ENCODE results near the gene WWOX.

WWOX gene

DNA sequence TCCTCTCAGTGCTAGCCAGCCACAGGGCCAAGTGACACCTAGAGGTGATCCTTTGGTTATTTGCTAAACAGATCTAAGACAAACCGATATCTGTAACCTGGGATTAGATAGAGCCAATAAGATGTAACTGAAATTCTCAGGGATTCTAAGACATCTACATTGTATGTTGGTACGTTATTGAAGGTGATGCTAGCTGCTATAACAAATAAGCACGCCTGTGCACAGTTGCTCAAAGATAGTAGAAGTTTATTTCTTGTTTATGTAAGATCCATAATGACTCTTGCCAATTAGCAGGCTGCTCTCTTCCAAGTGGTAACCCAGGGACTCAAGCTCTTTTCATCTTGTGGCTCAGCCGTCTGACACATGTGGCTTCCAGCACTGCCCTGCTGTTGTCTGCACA lies 370.3 kb downstream of the WWOX start:
- H3K9ac ChIP-seq (ENCODE audit: low read length), result no peak overlapping the region
- no peak overlapping the region for H2AFZ ChIP-seq (ENCODE audit: insufficient read depth, low read length, poor library complexity)
- DNase-seq, result no peak
- no peak overlapping the region for H3K4me2 ChIP-seq (ENCODE audit: low read length)
- H3K9me3 ChIP-seq (ENCODE audit: insufficient read depth, low read depth, low read length), result no peaks in the 10 kb centered on the region
- no peak overlapping the region for H4K12ac ChIP-seq (ENCODE audit: low read depth, low read length)
- no peaks in the 10 kb centered on the region for H3K79me1 ChIP-seq (ENCODE audit: low read length)
- no peak overlapping the region for H4K91ac ChIP-seq (ENCODE audit: low read depth, low read length)
- no CpG with 5 or more reads among the region's 4 CpGs for WGBS (ENCODE audit: extremely low coverage, insufficient coverage, insufficient read length)
- no peak overlapping the region for H2BK5ac ChIP-seq (ENCODE audit: low read depth, low read length, poor library complexity)
- no peak overlapping the region for H2BK120ac ChIP-seq (ENCODE audit: insufficient read depth, low read length, poor library complexity)
- no peak overlapping the region for H3K4me3 ChIP-seq (ENCODE audit: low read depth, low read length)
- no peak overlapping the region for H3K4ac ChIP-seq (ENCODE audit: low read depth, low read length)
- H4K8ac ChIP-seq (ENCODE audit: low read depth, low read length), result no peak overlapping the region
- no peaks in the 10 kb centered on the region for H3K27me3 ChIP-seq (ENCODE audit: insufficient read depth, low read length)
- no peaks in the 10 kb centered on the region for H3K79me2 ChIP-seq (ENCODE audit: control insufficient read depth, insufficient read depth, low read length, poor library complexity)
- no peak overlapping the region for H2AK5ac ChIP-seq (ENCODE audit: low read length)
- no peak overlapping the region for H3K23ac ChIP-seq (ENCODE audit: low read length)
- H3K36me3 ChIP-seq (ENCODE audit: control insufficient read depth in 1 of 2, insufficient read depth in 2 of 2, low read length in 2 of 2), result no peaks in the 10 kb centered on the region
- H2BK12ac ChIP-seq (ENCODE audit: low read length), result no peak overlapping the region
- H3K14ac ChIP-seq (ENCODE audit: low read length), result no peak overlapping the region
- no peak overlapping the region for H3K27ac ChIP-seq (ENCODE audit: low read depth, low read length)
- H3K18ac ChIP-seq (ENCODE audit: low read length), result no peak overlapping the region
- no peaks in the 10 kb centered on the region for H3K4me1 ChIP-seq (ENCODE audit: control insufficient read depth in 1 of 2, insufficient read depth in 2 of 2, low read length in 2 of 2)

DNA sequence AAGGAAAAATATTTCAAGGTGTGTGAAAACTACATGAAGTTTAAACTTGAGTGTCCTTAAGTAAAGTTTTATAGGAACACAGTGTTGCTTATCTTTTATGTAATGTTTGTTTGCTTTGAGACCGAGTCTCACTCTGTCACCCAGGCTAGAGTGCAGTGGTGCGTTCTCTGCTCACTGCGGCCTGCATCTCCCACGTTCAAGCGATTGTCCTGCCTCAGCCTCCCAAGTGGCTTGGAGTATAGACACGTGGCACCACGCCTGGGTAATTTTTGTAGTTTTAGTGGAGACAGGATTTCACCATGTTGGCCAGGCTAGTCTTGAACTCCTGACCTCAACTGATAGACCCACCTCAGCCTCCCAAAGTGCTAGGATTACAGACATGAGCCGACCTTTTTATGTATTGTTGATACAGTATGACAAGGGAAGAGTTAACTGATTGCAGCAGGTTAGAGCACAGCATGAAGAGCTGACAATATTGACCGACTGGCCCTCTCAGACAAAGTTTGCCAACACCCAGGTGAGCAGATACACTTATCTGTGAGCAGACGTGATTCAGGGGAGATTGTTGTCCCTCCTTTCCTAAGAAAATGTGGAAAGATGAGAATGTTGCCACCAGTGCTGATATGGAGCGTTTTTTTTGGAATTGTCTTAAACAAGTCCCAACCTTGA lies 373.7 kb downstream of the WWOX start:
- DNase-seq, result no peak

DNA sequence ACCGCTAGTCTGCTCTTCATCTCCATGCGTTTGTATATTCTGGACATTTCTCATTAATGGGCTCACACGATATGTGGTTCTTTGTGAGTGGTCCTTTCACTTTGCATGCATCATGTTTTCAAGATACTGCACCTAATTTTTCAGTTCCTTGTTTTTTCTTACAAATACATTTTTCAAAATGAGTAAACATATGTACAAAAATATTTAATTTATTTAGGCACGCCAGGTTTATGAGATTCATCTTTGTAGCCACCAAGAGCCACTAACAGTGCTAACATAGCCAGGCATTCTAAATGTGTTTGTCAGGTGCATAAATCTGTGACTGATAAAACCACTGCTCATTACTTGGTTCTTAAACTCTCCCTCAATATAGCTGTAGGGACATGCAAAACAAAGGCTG lies 375.3 kb downstream of the WWOX start:
- H2BK5ac ChIP-seq (ENCODE audit: low read depth, low read length, poor library complexity), result no peak overlapping the region
- H3K9me3 ChIP-seq (ENCODE audit: insufficient read depth, low read depth, low read length), result no peaks in the 10 kb centered on the region
- H4K8ac ChIP-seq (ENCODE audit: low read depth, low read length), result no peak overlapping the region
- H3K36me3 ChIP-seq (ENCODE audit: control insufficient read depth in 1 of 2, insufficient read depth in 2 of 2, low read length in 2 of 2), result no peaks in the 10 kb centered on the region
- no peak overlapping the region for H3K14ac ChIP-seq (ENCODE audit: low read length)
- no peak overlapping the region for H4K91ac ChIP-seq (ENCODE audit: low read depth, low read length)
- H3K79me2 ChIP-seq (ENCODE audit: control insufficient read depth, insufficient read depth, low read length, poor library complexity), result no peaks in the 10 kb centered on the region
- no peak overlapping the region for H3K4me3 ChIP-seq (ENCODE audit: low read depth, low read length)
- no peak overlapping the region for H3K23ac ChIP-seq (ENCODE audit: low read length)
- no peaks in the 10 kb centered on the region for H3K79me1 ChIP-seq (ENCODE audit: low read length)
- no peak overlapping the region for H2AK5ac ChIP-seq (ENCODE audit: low read length)
- WGBS (ENCODE audit: extremely low coverage, insufficient coverage, insufficient read length), result no CpG with 5 or more reads among the region's 4 CpGs
- H3K27ac ChIP-seq (ENCODE audit: low read depth, low read length), result no peak overlapping the region
- H3K4me1 ChIP-seq (ENCODE audit: control insufficient read depth in 1 of 2, insufficient read depth in 2 of 2, low read length in 2 of 2), result no peaks in the 10 kb centered on the region
- H4K12ac ChIP-seq (ENCODE audit: low read depth, low read length), result no peak overlapping the region
- no peak overlapping the region for H2BK12ac ChIP-seq (ENCODE audit: low read length)
- no peaks in the 10 kb centered on the region for H3K27me3 ChIP-seq (ENCODE audit: insufficient read depth, low read length)
- no peak for DNase-seq
- H2BK120ac ChIP-seq (ENCODE audit: insufficient read depth, low read length, poor library complexity), result no peak overlapping the region
- H3K4me2 ChIP-seq (ENCODE audit: low read length), result no peak overlapping the region
- no peak overlapping the region for H3K4ac ChIP-seq (ENCODE audit: low read depth, low read length)
- H2AFZ ChIP-seq (ENCODE audit: insufficient read depth, low read length, poor library complexity), result no peak overlapping the region
- no peak overlapping the region for H3K18ac ChIP-seq (ENCODE audit: low read length)
- H3K9ac ChIP-seq (ENCODE audit: low read length), result no peak overlapping the region

More for the DNA sequence above, 373.7 kb downstream of the WWOX start:
- Histone ChIP-seq H2BK120ac (ENCODE audit: insufficient read depth, low read length, poor library complexity) (no peak overlapping the region), H4K12ac (ENCODE audit: low read depth, low read length) (no peak overlapping the region), H3K27me3 (ENCODE audit: insufficient read depth, low read length) (no peaks in the 10 kb centered on the region), H4K8ac (ENCODE audit: low read depth, low read length) (no peak overlapping the region), H3K4me3 (ENCODE audit: low read depth, low read length) (no peak overlapping the region), H3K27ac (ENCODE audit: low read depth, low read length) (no peak overlapping the region), H3K9me3 (ENCODE audit: insufficient read depth, low read depth, low read length) (no peaks in the 10 kb centered on the region), H2BK12ac (ENCODE audit: low read length) (no peak overlapping the region), H3K4me2 (ENCODE audit: low read length) (no peak overlapping the region), H3K79me1 (ENCODE audit: low read length) (no peaks in the 10 kb centered on the region), H2BK5ac (ENCODE audit: low read depth, low read length, poor library complexity) (no peak overlapping the region), H3K14ac (ENCODE audit: low read length) (no peak overlapping the region), H3K79me2 (ENCODE audit: control insufficient read depth, insufficient read depth, low read length, poor library complexity) (no peaks in the 10 kb centered on the region), H3K36me3 (ENCODE audit: control insufficient read depth in 1 of 2, insufficient read depth in 2 of 2, low read length in 2 of 2) (no peaks in the 10 kb centered on the region), H3K18ac (ENCODE audit: low read length) (no peak overlapping the region), H3K9ac (ENCODE audit: low read length) (no peak overlapping the region), H3K23ac (ENCODE audit: low read length) (no peak overlapping the region), H4K91ac (ENCODE audit: low read depth, low read length) (no peak overlapping the region), H2AFZ (ENCODE audit: insufficient read depth, low read length, poor library complexity) (no peak overlapping the region), H3K4me1 (ENCODE audit: control insufficient read depth in 1 of 2, insufficient read depth in 2 of 2, low read length in 2 of 2) (no peaks in the 10 kb centered on the region), H2AK5ac (ENCODE audit: low read length) (no peak overlapping the region), H3K4ac (ENCODE audit: low read depth, low read length) (no peak overlapping the region)
- WGBS (ENCODE audit: extremely low coverage, insufficient coverage, insufficient read length), result no CpG with 5 or more reads among the region's 11 CpGs

GRCh38 chr16:78476615-78477014 lies 377.2 kb downstream of the WWOX start:
- Histone ChIP-seq H3K27ac (ENCODE audit: low read depth, low read length) (no peak overlapping the region), H4K8ac (ENCODE audit: low read depth, low read length) (no peak overlapping the region), H2BK12ac (ENCODE audit: low read length) (no peak overlapping the region), H3K27me3 (ENCODE audit: insufficient read depth, low read length) (no peaks in the 10 kb centered on the region), H3K4me2 (ENCODE audit: low read length) (no peak overlapping the region), H4K91ac (ENCODE audit: low read depth, low read length) (no peak overlapping the region), H3K79me1 (ENCODE audit: low read length) (no peaks in the 10 kb centered on the region), H3K9me3 (ENCODE audit: insufficient read depth, low read depth, low read length) (no peaks in the 10 kb centered on the region), H2AK5ac (ENCODE audit: low read length) (no peak overlapping the region), H3K79me2 (ENCODE audit: control insufficient read depth, insufficient read depth, low read length, poor library complexity) (no peaks in the 10 kb centered on the region), H2AFZ (ENCODE audit: insufficient read depth, low read length, poor library complexity) (no peak overlapping the region), H3K4me3 (ENCODE audit: low read depth, low read length) (no peak overlapping the region), H2BK5ac (ENCODE audit: low read depth, low read length, poor library complexity) (no peak overlapping the region), H3K4me1 (ENCODE audit: control insufficient read depth in 1 of 2, insufficient read depth in 2 of 2, low read length in 2 of 2) (no peaks in the 10 kb centered on the region), H3K14ac (ENCODE audit: low read length) (no peak overlapping the region), H3K36me3 (ENCODE audit: control insufficient read depth in 1 of 2, insufficient read depth in 2 of 2, low read length in 2 of 2) (no peaks in the 10 kb centered on the region), H2BK120ac (ENCODE audit: insufficient read depth, low read length, poor library complexity) (no peak overlapping the region), H3K4ac (ENCODE audit: low read depth, low read length) (no peak overlapping the region), H3K9ac (ENCODE audit: low read length) (no peak overlapping the region), H3K23ac (ENCODE audit: low read length) (no peak overlapping the region), H4K12ac (ENCODE audit: low read depth, low read length) (no peak overlapping the region), H3K18ac (ENCODE audit: low read length) (no peak overlapping the region)
- WGBS (ENCODE audit: extremely low coverage, insufficient coverage, insufficient read length), result 86% methylated on average over 1 of the region's 7 CpGs
- DNase-seq, result no peak
